Heart left ventricle (tissue), 13 donors: Measurements from ENCODE around the gene FOXF2.

Source experiments
- POLR2A ChIP-seq, 2 donors: fragments of 450-650 bp; IDR thresholded peaks; one replicate each; pipeline ENCODE4 v1.6.1; 2017; ENCODE audit warnings: antibody characterized with exemption in 2 of 2, mild to moderate bottlenecking in 2 of 2, moderate library complexity in 2 of 2
- TF ChIP-seq, protein P1 (sequence below), 12 donors: fragments of 200-600 bp; sonication (generic) in 4 of 12; IDR thresholded peaks; one replicate each; pipeline versions ENCODE4 v1.5.0 to v1.8.0; 2018 to 2022; ENCODE audit warnings: antibody characterized with exemption in 12 of 12, mild to moderate bottlenecking in 5 of 12
- donor health status: ischemic (EF 13 %, LVEDD 7.1; RV severe dilation, severe dysfunction).
- donor health status: DM: no; HTN: yes; CAD: no.
- donor health status: DM: no; HTN: no; CAD: no.
- donor health status: ischemic (EF 25% LVEDD 6.9; RV normal size, moderate dysfunction).
- donor health status: ischemic (EF 25% LVEDD 5.7; RV mildly dilated, moderate dysfunction).
- donor health status: ischemic (EF 35%, LVEDD 5.7; RV mildly dilated, moderate dysfunction).
- donor health status: nonischemic (EF 11% LVEDD 7.7; RV severe dilation, severe dysfunction).
- donor health status: DM: yes; HTN: yes; CAD: no.
- donor health status: PGD.
- donor health status: ischemic (EF 29% LVEDD 5.4; RV normal size, mild dysfunction).
- donor health status: nonischemic (EF 23%, LVEDD 6.1; RV moderate dilation, normal function).

DNA sequence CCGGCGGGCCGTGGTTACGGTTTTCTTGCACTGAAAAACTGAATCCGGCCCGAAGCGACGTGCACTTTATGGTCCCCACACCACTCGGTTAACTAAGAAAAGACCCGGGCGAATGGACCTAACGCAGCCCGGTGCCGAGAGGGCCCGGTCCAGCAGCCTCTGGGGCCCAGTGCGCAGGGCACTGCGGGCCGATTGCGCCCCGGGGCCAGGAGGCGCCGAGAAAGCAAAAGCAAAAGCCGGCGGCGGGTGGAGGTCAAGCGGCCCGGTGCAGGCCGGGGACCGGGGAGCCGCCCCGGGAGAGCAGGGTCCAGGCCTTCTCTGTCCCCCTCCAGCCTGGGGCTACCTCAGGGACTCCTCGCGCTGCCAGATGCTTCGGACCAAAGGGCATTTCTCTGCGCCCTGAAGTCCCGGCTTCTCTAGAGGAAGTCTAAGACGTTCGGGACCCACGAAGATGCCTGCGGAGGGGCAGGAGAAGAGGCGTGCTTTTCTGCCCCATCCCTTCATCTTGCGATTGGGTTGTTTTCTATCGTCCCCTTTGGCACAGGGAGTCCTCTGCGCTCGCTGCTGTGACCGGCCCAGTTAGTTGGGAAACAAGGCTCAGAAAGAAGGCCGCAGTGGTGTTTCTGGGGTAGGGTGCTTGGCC is 4.4 kb downstream of the FOXF2 start:
- TF ChIP-seq, protein P1, sequence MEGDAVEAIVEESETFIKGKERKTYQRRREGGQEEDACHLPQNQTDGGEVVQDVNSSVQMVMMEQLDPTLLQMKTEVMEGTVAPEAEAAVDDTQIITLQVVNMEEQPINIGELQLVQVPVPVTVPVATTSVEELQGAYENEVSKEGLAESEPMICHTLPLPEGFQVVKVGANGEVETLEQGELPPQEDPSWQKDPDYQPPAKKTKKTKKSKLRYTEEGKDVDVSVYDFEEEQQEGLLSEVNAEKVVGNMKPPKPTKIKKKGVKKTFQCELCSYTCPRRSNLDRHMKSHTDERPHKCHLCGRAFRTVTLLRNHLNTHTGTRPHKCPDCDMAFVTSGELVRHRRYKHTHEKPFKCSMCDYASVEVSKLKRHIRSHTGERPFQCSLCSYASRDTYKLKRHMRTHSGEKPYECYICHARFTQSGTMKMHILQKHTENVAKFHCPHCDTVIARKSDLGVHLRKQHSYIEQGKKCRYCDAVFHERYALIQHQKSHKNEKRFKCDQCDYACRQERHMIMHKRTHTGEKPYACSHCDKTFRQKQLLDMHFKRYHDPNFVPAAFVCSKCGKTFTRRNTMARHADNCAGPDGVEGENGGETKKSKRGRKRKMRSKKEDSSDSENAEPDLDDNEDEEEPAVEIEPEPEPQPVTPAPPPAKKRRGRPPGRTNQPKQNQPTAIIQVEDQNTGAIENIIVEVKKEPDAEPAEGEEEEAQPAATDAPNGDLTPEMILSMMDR (IDR thresholded peaks at IDR 0.05) = no peak
- no peak for TF ChIP-seq POLR2A (IDR thresholded peaks at IDR 0.05)
